Testis (tissue), 3 donors: ENCODE measurements around the gene NTM. TPM values are rescaled to one million over a fixed set of nuclear protein-coding genes. Genes with fewer than 3 reads are reported as not detected.

Experiments used
- DNase-seq: peaks from one replicate; pipeline ENCODE4 v3.0.0-alpha.2; 2019
- H3K27ac ChIP-seq, 2 donors: fragments of 200-600 bp; sonication (generic); one replicate each; pipeline ENCODE4 v1.5.1; 2019
- H3K27me3 ChIP-seq: fragments of 200-600 bp; sonication (generic); one replicate; pipeline ENCODE4 v1.5.1; 2019
- H3K36me3 ChIP-seq: fragments of 200-600 bp; sonication (generic); one replicate; pipeline ENCODE4 v1.5.1; 2017; ENCODE audit warnings: low read depth; ENCODE audit errors: missing control alignments
- H3K4me1 ChIP-seq: fragments of 200-600 bp; sonication (generic); one replicate; pipeline ENCODE4 v1.5.1; 2019
- H3K4me3 ChIP-seq, 2 donors: fragments of 200-600 bp; sonication (generic); one replicate each; pipeline ENCODE4 v1.5.1; 2017 to 2019
- H3K9me3 ChIP-seq: fragments of 200-600 bp; sonication (generic); one replicate; pipeline ENCODE4 v1.5.1; 2017
- CTCF ChIP-seq, 3 experiments: fragments of 450-650 bp in 2 of 3; fragments of 200-600 bp in 1 of 3; sonication (generic) in 1 of 3; IDR thresholded peaks; one replicate each; pipeline ENCODE4 v1.5.1; 2016 to 2019; ENCODE audit warnings: antibody characterized with exemption in 3 of 3, mild to moderate bottlenecking in 2 of 3, moderate library complexity in 1 of 3
- POLR2A ChIP-seq: fragments of 450-650 bp; IDR thresholded peaks from one replicate; pipeline ENCODE4 v1.6.1; 2017; ENCODE audit warnings: antibody characterized with exemption, mild to moderate bottlenecking, moderate library complexity
- WGBS, 2 donors: methylation state at CpG; one replicate each; pipeline ENCODE4 v1.1.5; 2018; 5-methylcytosine and 5-hydroxymethylcytosine counted together
- intact Hi-C: fragments of 100-400 bp; cut with DNase I; formaldehyde crosslinking; loops from one replicate; pipeline ENCODE4 v1.15.1; 2023; ENCODE audit warnings: low total_unique reads
- polyA plus RNA-seq: library from polyadenylated mRNA; stranded (reverse); fragments of 350-450 nt; fragmentation: Illumina TruSeq; extraction: RNeasy Lipid Tissue Mini Kit (QIAGEN cat#74804); gene quantifications from one replicate; pipeline ENCODE4 v1.2.3, GENCODE V29; 2014; ENCODE audit warnings: low read depth, low replicate concordance; ENCODE audit not compliant: insufficient read depth
- total RNA-seq, 2 donors: library from RNA; depleted of rRNA; stranded (reverse); fragments of >200 nt; gene quantifications; one replicate each; pipeline ENCODE4 v1.2.3, GENCODE V29; 2016

NTM gene
- total and polyA plus RNA-seq, 3 donors from 2014 or later: 1.7 to 4.5 (median 1.8) TPM

- Histone ChIP-seq H3K27ac (no peak overlapping the region), H3K4me1 (no peaks in the 10 kb centered on the region), H3K27me3 (no peaks in the 10 kb centered on the region), H3K4me3 (no peak overlapping the region), H3K9me3 (no peaks in the 10 kb centered on the region), H3K36me3 (no peaks in the 10 kb centered on the region)
- 65 to 77% methylated on average over 9 of the region's 9 CpGs for WGBS, 2 donors
- no peak for TF ChIP-seq CTCF (IDR thresholded peaks at IDR 0.05)
- no peak for TF ChIP-seq POLR2A
- DNase-seq: no peak
- intact Hi-C loops: no loop called here
Measured at GRCh38 chr11:132237781-132238180, 867.4 kb downstream of the NTM start.

GRCh38 chr11:132238331-132238866 is 868.0 kb downstream of the NTM start:
- no peaks in the 10 kb centered on the region for H3K36me3 ChIP-seq
- WGBS, 2 donors: 58 to 74% methylated on average over 7 of the region's 7 CpGs
- intact Hi-C loops: no loop called here
- TF ChIP-seq CTCF (IDR thresholded peaks at IDR 0.05) (no peak), POLR2A (no peak)
- no peaks in the 10 kb centered on the region for H3K4me1 ChIP-seq
- H3K4me3 ChIP-seq: no peak overlapping the region
- H3K27ac ChIP-seq: no peak overlapping the region
- DNase-seq: no peak
- H3K27me3 ChIP-seq: no peaks in the 10 kb centered on the region
- H3K9me3 ChIP-seq: no peaks in the 10 kb centered on the region

GRCh38 chr11:132240374-132240773 is 870.0 kb downstream of the NTM start:
- WGBS, 2 donors: 85 to 91% methylated on average over 5 of the region's 5 CpGs
- no peak for DNase-seq
- intact Hi-C loops: no loop called here
- Histone ChIP-seq H3K4me1 (no peaks in the 10 kb centered on the region), H3K9me3 (no peaks in the 10 kb centered on the region), H3K4me3 (no peak overlapping the region), H3K36me3 (no peaks in the 10 kb centered on the region), H3K27me3 (no peaks in the 10 kb centered on the region), H3K27ac (no peak overlapping the region)
- TF ChIP-seq CTCF (IDR thresholded peaks at IDR 0.05) (no peak), POLR2A (no peak)

- H3K4me1 ChIP-seq: no peaks in the 10 kb centered on the region
- no peak overlapping the region for H3K27ac ChIP-seq
- H3K36me3 ChIP-seq: no peaks in the 10 kb centered on the region
- no peak for TF ChIP-seq POLR2A
- no peak for TF ChIP-seq CTCF (IDR thresholded peaks at IDR 0.05)
- H3K4me3 ChIP-seq: no peak overlapping the region
- no peaks in the 10 kb centered on the region for H3K27me3 ChIP-seq
- H3K9me3 ChIP-seq: no peaks in the 10 kb centered on the region
- intact Hi-C loops: no loop called here
- 55 to 63% methylated on average over 5 of the region's 5 CpGs for WGBS, 2 donors
- DNase-seq: no peak
Measured at GRCh38 chr11:132242632-132243031, 872.2 kb downstream of the NTM start.

- H3K27me3 ChIP-seq: no peaks in the 10 kb centered on the region
- intact Hi-C loops: no loop called here
- no peak for DNase-seq
- no peak overlapping the region for H3K4me3 ChIP-seq
- no peaks in the 10 kb centered on the region for H3K36me3 ChIP-seq
- H3K9me3 ChIP-seq: no peaks in the 10 kb centered on the region
- 74 to 85% methylated on average over 13 of the region's 13 CpGs for WGBS, 2 donors
- TF ChIP-seq CTCF (IDR thresholded peaks at IDR 0.05) (no peak), POLR2A (no peak)
- no peaks in the 10 kb centered on the region for H3K4me1 ChIP-seq
- H3K27ac ChIP-seq: no peak overlapping the region
Measured at GRCh38 chr11:132244846-132245245, 874.4 kb downstream of the NTM start.
